ENCODE data around the gene SPATS2.

DNA sequence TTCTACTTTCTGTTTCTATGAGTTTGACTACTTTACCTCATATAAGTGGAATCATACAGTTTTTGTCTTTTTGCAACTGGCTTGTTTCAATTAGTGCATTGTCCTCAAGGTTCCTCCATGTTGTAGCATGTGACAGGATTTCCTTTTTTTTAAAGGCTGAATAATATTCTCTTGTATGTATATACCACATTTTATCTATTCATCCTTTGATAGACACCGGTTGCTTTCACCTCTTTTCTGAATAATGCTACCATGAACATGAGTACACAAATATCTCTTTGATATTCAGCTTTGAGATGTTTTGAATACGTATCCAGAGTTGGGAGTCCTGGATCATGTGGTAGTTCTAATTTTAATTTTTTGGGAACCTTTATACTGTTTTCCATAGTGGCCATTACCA, 65.4 kb downstream of the SPATS2 start:
- TF ChIP-seq CTCF (IDR thresholded peaks at IDR 0.05; ENCODE audit: extremely low read depth in 1 of 2, insufficient read depth in 1 of 2, low read depth in 1 of 2, low read length in 2 of 2) (no peak), POLR2A (IDR thresholded peaks at IDR 0.05; ENCODE audit: low read depth, low read length) (no peak), MYC (IDR thresholded peaks at IDR 0.05; ENCODE audit: low read depth, low read length) (no peak), GATA2 (IDR thresholded peaks at IDR 0.05; ENCODE audit: insufficient read depth, insufficient read length, low read depth, low read length) (no peak), FOS (IDR thresholded peaks at IDR 0.05; ENCODE audit: borderline replicate concordance, insufficient read depth, low read length) (no peak), POLR2AphosphoS5 (IDR thresholded peaks at IDR 0.05; ENCODE audit: insufficient read depth, low read depth, low read length) (no peak)

Data from endothelial cell of umbilical vein (primary cell).